Measurements from ENCODE around the gene CFAP74.

The CFAP74 gene

DNA sequence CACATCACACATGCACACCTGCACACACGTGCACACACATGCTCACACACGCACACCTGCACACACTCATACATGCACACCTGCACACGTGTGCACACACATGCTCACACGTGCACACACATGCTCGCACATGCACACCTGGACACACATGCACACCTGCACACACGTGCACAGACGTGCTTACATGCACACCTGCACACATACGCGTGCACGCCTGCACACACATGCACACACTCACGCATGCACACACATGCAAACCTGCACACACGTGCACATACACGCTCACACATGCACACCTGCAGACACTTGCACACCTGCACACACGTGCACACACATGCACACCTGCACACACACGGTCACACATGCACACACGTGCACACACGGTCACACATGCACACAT, 32.6 kb downstream of the CFAP74 start:
- TF ChIP-seq TAF1 (IDR thresholded peaks at IDR 0.05; ENCODE audit: borderline replicate concordance, low read depth, low read length) (no peak), POLR2AphosphoS5 (IDR thresholded peaks at IDR 0.05; ENCODE audit: low read depth, low read length) (no peak), POLR2A (IDR thresholded peaks at IDR 0.05; ENCODE audit: low read depth, low read length) (no peak)
- FAIRE-seq (no peak), DNase-seq (ENCODE audit: insufficient read length) (no peak)

DNA sequence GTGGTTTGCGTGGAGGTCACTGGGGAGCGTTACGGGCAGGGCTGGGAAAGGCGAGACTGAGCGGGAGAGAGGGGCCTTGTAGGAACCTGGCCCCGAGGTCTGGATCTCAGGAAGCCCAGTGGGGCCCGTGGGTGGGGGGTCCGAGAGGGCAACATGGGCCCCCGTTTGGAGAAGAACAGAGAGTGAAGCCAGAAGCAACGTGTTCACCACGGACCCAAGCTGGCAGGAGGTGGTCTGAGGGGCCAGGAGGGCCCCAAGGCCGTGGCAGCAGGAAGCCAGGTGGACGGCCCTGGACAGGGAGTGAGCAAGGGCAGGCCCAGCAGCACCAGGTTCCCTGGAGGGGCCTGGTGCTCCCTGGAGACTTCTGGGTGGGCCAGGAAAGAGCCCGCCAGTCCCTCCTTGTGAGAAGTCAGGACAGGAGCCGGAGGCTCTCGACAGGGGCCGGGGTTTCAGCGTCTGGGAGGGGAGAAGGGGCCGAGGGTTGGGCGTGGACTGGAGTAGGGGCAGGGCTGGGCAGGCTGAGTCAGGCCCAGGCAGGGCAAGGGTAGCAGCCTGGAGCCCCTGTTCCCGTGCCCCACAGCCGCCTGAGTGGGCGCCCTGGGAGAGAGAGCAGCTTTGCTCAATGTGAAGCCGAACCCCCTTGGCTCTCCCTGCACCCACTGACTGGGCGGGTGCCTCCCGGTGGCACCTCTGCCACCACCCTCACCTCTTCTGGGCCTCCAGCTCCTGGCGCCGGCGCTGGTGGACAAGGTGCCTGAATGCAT, 33.5 kb downstream of the CFAP74 start:
- FAIRE-seq, result no peak
- TF ChIP-seq POLR2AphosphoS5 (IDR thresholded peaks at IDR 0.05; ENCODE audit: low read depth, low read length) (no peak), TAF1 (IDR thresholded peaks at IDR 0.05; ENCODE audit: borderline replicate concordance, low read depth, low read length) (no peak), POLR2A (IDR thresholded peaks at IDR 0.05; ENCODE audit: low read depth, low read length) (no peak)
- no peak for DNase-seq (ENCODE audit: insufficient read length)

GRCh38 chr1:1969505-1969900, 34.1 kb downstream of the CFAP74 start:
- TF ChIP-seq POLR2AphosphoS5 (IDR thresholded peaks at IDR 0.05; ENCODE audit: low read depth, low read length), result no peak
- TF ChIP-seq TAF1 (IDR thresholded peaks at IDR 0.05; ENCODE audit: borderline replicate concordance, low read depth, low read length), result no peak
- no peak for TF ChIP-seq POLR2A (IDR thresholded peaks at IDR 0.05; ENCODE audit: low read depth, low read length)
- FAIRE-seq, result no peak
- no peak for DNase-seq (ENCODE audit: insufficient read length)

DNA sequence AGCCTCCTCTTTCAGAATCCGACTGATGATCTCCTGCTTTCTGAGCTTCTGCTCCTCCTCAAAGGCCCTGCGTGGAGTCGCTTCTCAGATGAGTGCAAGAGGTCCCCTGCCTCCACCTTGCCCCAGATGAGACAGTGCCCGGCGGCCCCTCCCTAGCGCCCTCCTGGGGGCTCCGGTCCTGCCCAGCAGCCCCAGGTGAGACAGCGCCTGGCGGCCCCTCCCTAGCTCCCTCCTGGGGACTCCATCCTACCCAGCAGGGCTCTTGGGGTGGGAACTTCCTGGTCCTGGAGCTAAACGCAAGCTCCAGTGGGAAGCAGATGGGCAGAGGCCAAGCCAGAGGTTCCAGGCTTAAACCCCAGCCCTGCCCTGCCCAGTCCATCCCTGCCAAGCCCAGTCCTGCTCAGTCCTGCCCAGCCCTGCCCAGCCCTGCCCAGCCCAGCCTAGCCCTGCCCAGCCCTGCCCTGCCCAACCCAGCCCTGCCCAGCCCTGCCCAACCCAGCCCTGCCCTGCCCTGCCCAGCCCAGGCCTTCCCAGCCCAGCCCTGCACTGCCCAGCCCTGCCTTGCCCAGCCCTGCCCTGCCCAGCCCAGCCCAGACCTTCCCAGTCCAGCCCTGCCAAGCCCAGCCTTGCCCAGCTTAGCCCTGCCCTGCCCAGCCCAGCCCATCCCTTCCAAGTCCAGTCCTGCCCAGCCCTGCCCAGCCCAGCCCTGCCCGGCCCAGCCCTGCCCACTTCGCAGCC, 34.6 kb downstream of the CFAP74 start:
- TF ChIP-seq POLR2A (IDR thresholded peaks at IDR 0.05; ENCODE audit: low read depth, low read length), result no peak
- no peak for TF ChIP-seq TAF1 (IDR thresholded peaks at IDR 0.05; ENCODE audit: borderline replicate concordance, low read depth, low read length)
- TF ChIP-seq POLR2AphosphoS5 (IDR thresholded peaks at IDR 0.05; ENCODE audit: low read depth, low read length), result no peak
- no peak for DNase-seq (ENCODE audit: insufficient read length)
- FAIRE-seq, result no peak

DNA sequence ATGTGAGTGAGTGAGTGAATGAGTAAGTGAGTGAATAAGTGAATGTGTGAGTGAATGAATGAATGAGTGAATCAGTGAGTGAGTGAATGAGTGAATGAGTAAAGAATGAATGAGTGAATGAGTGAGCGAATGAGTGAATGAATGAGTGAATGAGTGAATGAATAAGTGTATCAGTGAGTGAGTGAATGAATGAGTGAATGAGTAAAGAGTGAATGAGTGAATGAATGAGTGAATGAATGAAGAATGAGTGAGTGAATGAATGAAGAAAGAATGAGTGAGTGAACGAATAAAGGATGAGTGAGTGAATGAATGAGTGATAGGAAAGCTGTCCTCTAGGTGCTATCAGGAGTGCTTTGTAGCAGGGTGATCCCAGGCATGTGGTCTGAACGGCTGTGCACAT, 35.7 kb downstream of the CFAP74 start:
- FAIRE-seq (no peak), DNase-seq (ENCODE audit: insufficient read length) (no peak)
- TF ChIP-seq POLR2AphosphoS5 (IDR thresholded peaks at IDR 0.05; ENCODE audit: low read depth, low read length) (no peak), TAF1 (IDR thresholded peaks at IDR 0.05; ENCODE audit: borderline replicate concordance, low read depth, low read length) (no peak), POLR2A (IDR thresholded peaks at IDR 0.05; ENCODE audit: low read depth, low read length) (no peak)

GRCh38 chr1:1967151-1967550, 36.4 kb downstream of the CFAP74 start:
- FAIRE-seq, result no peak
- no peak for TF ChIP-seq POLR2A (IDR thresholded peaks at IDR 0.05; ENCODE audit: low read depth, low read length)
- TF ChIP-seq TAF1 (IDR thresholded peaks at IDR 0.05; ENCODE audit: borderline replicate concordance, low read depth, low read length), result no peak
- TF ChIP-seq POLR2AphosphoS5 (IDR thresholded peaks at IDR 0.05; ENCODE audit: low read depth, low read length), result no peak
- DNase-seq (ENCODE audit: insufficient read length), result no peak

DNA sequence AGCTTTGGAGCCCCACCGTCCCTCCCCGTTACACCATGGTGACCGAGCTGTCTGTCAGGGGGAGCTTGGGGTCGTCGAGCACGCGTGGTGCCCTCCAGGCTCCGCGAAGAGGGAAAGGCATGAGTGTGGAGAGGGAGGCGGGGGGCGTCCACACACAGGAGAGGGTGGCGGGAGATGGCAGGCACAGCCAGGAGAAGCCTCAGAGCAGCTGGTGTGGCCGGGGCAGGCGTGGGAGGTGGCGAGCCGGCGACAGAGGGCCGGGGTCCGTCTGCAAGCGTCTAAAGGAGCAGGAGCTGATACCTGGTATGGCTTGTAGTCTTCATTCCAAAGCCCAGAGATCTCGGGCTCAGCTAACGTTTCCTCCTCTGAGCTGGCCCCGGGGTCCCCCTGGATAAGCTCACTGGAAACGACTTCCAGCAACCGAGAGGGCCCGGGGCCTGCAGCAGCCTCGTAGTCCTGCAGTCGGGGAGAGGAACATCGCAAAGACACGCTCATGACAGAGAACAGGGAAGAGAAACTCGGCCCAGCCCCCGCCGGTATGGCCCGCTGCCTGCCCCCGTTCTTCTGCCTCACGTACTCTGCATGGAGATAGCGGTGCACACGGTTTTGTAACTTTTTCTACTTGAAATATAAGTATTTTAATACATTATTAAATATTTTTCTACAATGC, 37.4 kb downstream of the CFAP74 start:
- no peak for DNase-seq (ENCODE audit: insufficient read length)
- FAIRE-seq, result no peak
- TF ChIP-seq TAF1 (IDR thresholded peaks at IDR 0.05; ENCODE audit: borderline replicate concordance, low read depth, low read length) (no peak), POLR2A (IDR thresholded peaks at IDR 0.05; ENCODE audit: low read depth, low read length) (no peak), POLR2AphosphoS5 (IDR thresholded peaks at IDR 0.05; ENCODE audit: low read depth, low read length) (no peak)

- no peak for DNase-seq (ENCODE audit: insufficient read length)
- no peak for TF ChIP-seq POLR2AphosphoS5 (IDR thresholded peaks at IDR 0.05; ENCODE audit: low read depth, low read length)
- no peak for TF ChIP-seq POLR2A (IDR thresholded peaks at IDR 0.05; ENCODE audit: low read depth, low read length)
- TF ChIP-seq TAF1 (IDR thresholded peaks at IDR 0.05; ENCODE audit: borderline replicate concordance, low read depth, low read length), result no peak
- FAIRE-seq, result no peak
Observed at GRCh38 chr1:1965546-1965945, 38.0 kb downstream of the CFAP74 start.

- TF ChIP-seq TAF1 (IDR thresholded peaks at IDR 0.05; ENCODE audit: borderline replicate concordance, low read depth, low read length), result no peak
- no peak for TF ChIP-seq POLR2AphosphoS5 (IDR thresholded peaks at IDR 0.05; ENCODE audit: low read depth, low read length)
- no peak for TF ChIP-seq POLR2A (IDR thresholded peaks at IDR 0.05; ENCODE audit: low read depth, low read length)
- DNase-seq (ENCODE audit: insufficient read length), result no peak
- FAIRE-seq, result no peak
Observed at GRCh38 chr1:1964811-1965210, 38.8 kb downstream of the CFAP74 start.

DNA sequence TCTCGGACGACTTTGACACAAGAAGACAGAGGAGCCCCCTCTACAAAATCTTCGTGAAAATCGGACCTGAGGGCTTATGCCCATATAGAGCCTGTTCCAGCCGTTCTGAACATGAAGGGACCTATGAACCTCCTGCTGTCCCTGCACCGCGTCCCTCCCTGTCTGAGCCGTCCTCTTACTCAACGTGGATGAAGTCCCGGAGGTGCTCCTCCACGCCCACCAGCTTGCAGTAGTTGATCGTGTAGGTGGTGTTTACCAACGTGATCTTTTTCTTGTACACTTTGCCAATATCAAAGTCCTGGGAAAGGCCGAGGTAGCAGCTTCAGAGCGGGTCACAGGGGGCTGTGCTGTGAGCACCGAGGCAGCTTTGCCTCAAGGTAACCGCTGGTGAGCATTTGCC, 40.0 kb downstream of the CFAP74 start:
- DNase-seq (ENCODE audit: insufficient read length) (no peak), FAIRE-seq (no peak)
- TF ChIP-seq POLR2A (IDR thresholded peaks at IDR 0.05; ENCODE audit: low read depth, low read length), result no peak
- TF ChIP-seq TAF1 (IDR thresholded peaks at IDR 0.05; ENCODE audit: borderline replicate concordance, low read depth, low read length), result no peak
- no peak for TF ChIP-seq POLR2AphosphoS5 (IDR thresholded peaks at IDR 0.05; ENCODE audit: low read depth, low read length)

- no peak for DNase-seq (ENCODE audit: insufficient read length)
- FAIRE-seq, result no peak
- TF ChIP-seq POLR2AphosphoS5 (IDR thresholded peaks at IDR 0.05; ENCODE audit: low read depth, low read length) (no peak), TAF1 (IDR thresholded peaks at IDR 0.05; ENCODE audit: borderline replicate concordance, low read depth, low read length) (no peak), POLR2A (IDR thresholded peaks at IDR 0.05; ENCODE audit: low read depth, low read length) (no peak)
Observed at GRCh38 chr1:1962752-1963151, 40.8 kb downstream of the CFAP74 start.

Measured in GM12892 (cell line).